IPS-11a (cell line): ENCODE data around the gene SCGB3A1.
A peak's percentile ranks its signal among the peaks of the same experiment; 100 is the strongest.

ENCODE experiments used
- H3K4me3 ChIP-seq: one replicate; pipeline ENCODE4 v1.5.1; 2013; ENCODE audit warnings: low read depth, low read length, control low read depth

The SCGB3A1 gene, protein sequence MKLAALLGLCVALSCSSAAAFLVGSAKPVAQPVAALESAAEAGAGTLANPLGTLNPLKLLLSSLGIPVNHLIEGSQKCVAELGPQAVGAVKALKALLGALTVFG

DNA sequence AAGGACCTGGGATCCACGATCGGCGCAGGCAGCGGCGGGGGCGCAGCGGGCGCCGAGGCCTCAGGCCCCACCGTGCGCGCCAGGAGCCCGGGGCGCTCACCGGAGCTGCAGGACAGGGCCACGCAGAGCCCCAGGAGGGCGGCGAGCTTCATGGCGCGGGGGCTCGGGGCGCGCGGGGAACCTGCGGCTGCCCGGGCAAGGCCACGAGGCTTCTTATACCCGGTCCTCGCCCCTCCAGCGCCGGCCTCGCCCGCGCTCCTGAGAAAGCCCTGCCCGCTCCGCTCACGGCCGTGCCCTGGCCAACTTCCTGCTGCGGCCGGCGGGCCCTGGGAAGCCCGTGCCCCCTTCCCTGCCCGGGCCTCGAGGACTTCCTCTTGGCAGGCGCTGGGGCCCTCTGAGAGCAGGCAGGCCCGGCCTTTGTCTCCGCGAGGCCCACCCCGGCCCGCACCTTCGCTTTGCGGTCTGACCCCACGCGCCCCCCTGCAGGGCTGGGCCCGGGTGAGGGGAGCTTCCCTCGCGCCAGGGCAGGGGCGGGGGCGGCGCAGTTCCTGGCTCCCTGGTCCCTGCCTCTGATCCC, at the start of gene SCGB3A1:
Gene SCGB3A1, minus strand, starts transcription at position 189 of the 577 bp plus-strand sequence. Its CDS starts 37 bp downstream, at position 152.
- peak within 1 kb of the TSS; percentile 13 for H3K4me3 ChIP-seq

GRCh38 chr5:180640611-180640860, 49.2 kb upstream of the SCGB3A1 start:
- no peak overlapping the region for H3K4me3 ChIP-seq

DNA sequence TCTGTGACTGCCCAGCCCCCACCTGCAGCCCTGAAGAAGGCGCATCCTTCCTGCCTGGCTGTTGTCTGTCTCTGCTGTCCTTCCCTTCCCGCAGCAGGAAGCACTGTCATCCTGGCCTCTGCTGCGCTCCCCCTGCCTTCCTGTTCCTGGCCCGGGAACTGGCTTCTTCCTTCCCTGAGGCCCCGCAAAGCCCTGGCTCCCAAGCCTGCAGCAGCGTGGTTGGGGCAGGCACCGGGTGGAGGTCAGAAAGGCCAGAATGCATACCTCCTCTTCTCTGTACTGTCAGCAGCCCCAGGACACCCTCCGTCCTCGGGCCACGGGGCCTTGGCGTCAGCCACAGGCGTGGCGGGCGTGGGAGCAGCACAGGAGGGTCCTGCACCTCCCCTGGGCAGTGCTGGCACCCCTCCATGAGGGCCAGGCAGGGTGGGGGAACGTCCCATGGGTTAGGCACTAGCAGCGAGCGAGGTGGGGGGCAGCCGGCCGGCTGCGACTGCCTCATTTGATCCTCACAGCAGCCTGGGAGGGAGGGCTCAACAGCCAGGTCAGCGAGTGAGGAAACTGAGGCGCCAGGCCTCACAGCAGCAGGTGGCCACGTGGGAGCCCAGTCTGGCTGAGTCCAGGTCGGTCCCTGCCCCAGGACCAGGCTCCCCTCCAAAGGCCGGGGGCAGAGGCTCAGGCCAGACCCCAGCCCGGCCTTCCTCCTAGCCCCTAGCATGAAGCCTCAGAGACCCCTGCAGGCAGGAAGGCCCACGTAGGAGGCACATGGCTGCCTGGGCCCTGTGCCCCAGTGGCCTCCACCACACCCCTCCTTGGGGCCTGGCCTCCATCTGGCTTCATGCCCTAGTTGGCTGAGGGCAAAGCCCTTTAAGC, 48.7 kb upstream of the SCGB3A1 start:
- H3K4me3 ChIP-seq: no peak overlapping the region

GRCh38 chr5:180639287-180639686, 48.0 kb upstream of the SCGB3A1 start:
- H3K4me3 ChIP-seq: no peak overlapping the region

DNA sequence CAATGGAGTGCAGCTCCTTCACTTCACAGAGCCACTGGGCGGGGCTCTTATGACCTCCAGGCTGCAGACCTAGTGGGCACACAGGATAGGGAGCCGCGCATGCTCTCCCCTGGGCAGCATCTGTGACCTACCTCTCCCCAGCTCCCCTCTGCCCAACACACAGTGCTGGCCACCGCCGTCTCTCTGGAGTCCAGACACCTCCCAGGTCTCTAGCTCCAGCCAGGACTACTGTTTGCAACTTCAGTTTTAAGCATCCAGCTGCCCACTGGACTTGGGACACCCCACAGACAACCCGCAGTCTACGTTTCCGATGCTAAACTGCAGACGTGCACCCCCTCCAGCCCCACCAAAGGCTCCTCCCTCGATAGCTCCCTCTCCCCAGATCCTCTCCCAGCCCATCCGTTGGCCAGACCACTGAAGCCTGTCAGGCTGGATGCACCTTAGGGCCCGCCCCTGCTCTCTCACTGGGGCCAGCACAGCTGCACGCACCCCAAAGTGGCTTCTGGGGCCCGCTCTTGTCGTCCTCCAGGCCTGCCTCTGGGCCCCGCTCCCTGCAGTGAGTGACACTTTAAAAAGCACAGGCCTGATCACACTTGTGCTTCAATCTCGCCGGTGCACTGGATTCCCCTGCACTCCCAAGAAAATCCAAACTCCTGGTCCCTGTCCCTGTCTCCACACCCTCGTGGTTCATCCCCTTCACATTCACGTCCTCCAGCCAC, 46.8 kb upstream of the SCGB3A1 start:
- H3K4me3 ChIP-seq: no peak overlapping the region

DNA sequence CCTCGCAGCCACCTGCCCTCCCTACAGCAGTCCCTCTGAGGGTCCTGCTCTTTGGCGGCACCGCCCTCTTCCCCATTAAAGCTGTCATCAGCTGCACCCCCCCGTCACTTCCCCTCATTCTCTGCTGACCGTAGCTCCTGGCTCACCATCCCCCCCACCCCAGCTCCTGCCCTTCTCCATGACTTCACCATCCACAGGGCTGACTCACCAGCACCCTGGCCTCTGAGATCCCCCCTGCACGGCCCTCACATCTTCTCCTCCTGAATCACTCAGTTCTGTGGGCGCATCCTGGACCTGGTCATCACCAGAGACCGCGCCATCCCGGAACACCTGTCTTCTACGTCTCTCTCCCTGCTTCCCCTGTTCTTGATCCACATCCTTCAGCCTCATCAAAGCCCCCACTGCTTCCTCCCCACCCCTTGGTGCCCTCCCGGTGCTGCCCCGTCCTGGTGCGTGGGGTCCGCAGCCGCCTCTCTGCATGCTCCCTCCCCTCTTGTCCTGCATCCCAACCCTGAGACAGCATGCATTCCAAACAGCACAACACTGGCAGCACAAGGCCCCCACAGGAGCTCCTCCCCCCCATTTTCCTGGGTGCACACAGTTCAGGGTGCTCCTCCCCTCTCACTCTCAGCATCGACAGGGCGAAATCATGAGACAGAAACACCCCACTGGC, 45.2 kb upstream of the SCGB3A1 start:
- H3K4me3 ChIP-seq: no peak overlapping the region

DNA sequence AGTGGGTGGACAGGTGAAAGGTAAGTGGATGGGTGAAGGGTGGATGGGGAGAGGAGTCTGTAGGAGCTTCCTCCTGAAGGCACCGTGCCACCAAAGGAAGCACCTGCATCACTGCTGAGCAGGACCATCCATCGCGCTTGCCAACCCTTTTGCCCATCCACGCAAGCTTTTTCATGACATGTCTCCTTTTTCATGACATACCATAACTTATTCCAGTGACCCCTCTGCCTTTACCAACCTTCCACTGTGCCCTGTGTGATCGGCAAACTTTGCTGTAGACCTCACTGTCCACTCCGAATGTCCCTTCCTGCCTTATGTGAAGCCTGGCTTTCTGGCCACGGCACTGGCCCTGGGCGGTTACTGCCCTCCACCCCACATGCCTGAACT, 44.7 kb upstream of the SCGB3A1 start:
- H3K4me3 ChIP-seq: no peak overlapping the region

- H3K4me3 ChIP-seq: no peak overlapping the region
These were observed 42.2 kb upstream of the SCGB3A1 start for GRCh38 chr5:180633283-180634177.

DNA sequence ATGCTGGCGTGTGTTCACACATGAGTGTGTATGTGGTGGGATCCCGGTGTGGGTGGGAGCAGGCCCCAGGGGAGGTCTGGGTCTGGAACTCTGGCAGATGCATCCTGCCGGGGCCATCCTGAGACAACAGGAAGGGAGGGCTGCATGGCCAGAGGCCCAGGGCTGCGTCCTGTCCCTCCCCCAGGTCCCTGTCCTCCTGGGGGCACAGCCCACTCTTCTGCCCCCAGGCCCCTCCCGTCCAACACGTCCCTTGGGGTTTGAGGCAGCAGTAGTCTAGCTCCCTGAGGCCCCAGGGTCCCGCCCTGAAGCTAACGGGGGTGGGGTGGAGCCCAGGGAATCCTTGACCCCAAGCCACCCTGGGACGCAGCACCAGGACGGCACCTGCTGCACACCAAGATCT, 41.5 kb upstream of the SCGB3A1 start:
- H3K4me3 ChIP-seq: no peak overlapping the region

GRCh38 chr5:180631549-180632383, 40.5 kb upstream of the SCGB3A1 start:
- no peak overlapping the region for H3K4me3 ChIP-seq

DNA sequence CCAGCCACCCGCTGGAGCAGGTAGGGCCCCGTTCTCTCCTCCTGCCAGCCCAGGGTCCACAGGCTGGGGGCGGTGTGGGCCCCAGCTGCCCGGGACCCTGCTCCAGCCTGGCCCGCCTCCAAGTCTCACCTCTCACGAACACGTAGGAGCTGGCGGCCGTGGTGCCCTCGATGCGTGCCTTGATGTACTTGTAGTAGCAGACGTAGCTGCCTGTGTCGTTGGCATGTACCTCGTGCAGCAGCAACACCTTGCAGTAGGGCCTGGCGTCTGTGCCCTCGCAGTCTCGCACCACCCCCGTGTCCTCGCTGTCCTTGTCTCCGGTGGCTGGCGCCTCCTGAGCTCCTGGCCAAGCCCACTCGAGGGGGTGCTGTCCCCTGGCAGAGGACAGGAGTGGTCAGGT, 39.1 kb upstream of the SCGB3A1 start:
- no peak overlapping the region for H3K4me3 ChIP-seq

GRCh38 chr5:180629831-180630382, 38.6 kb upstream of the SCGB3A1 start:
- H3K4me3 ChIP-seq: no peak overlapping the region

GRCh38 chr5:180628827-180629750, 37.8 kb upstream of the SCGB3A1 start:
- no peak overlapping the region for H3K4me3 ChIP-seq

GRCh38 chr5:180628211-180628610, 36.9 kb upstream of the SCGB3A1 start:
- H3K4me3 ChIP-seq: no peak overlapping the region

GRCh38 chr5:180627386-180628120, 36.3 kb upstream of the SCGB3A1 start:
- no peak overlapping the region for H3K4me3 ChIP-seq

GRCh38 chr5:180626661-180627385, 35.5 kb upstream of the SCGB3A1 start:
- no peak overlapping the region for H3K4me3 ChIP-seq
